Measurements from ENCODE around the gene HNF4A.
"Not testable (repeated sequence)": the region's sequence is repeated elsewhere in the genome, so short reads cannot be mapped to it uniquely, and the experiment has no call there.

HNF4A gene

DNA sequence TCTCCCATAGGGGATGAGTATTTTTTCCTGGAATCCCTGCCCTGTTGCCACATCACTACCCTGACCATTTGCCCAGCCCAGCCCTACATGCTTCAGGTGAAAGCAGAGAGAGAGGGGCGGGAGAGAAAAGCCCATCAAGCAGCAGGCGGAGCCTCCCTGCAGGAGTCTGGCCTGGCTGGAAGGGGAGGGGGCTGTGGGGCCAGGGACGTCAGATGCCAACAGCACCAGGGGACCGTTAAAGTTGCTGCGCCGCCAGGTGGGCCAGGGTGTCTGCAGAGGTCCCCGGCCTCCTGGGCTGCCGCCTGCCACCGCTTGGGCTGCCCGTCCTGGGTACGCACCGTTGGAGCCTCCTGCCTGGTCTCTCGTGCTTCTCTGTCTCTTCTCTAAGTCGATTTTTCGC, 19.4 kb upstream of the HNF4A start:
- no peak for DNase-seq (ENCODE audit: low spot score)
- TF ChIP-seq, protein P1, sequence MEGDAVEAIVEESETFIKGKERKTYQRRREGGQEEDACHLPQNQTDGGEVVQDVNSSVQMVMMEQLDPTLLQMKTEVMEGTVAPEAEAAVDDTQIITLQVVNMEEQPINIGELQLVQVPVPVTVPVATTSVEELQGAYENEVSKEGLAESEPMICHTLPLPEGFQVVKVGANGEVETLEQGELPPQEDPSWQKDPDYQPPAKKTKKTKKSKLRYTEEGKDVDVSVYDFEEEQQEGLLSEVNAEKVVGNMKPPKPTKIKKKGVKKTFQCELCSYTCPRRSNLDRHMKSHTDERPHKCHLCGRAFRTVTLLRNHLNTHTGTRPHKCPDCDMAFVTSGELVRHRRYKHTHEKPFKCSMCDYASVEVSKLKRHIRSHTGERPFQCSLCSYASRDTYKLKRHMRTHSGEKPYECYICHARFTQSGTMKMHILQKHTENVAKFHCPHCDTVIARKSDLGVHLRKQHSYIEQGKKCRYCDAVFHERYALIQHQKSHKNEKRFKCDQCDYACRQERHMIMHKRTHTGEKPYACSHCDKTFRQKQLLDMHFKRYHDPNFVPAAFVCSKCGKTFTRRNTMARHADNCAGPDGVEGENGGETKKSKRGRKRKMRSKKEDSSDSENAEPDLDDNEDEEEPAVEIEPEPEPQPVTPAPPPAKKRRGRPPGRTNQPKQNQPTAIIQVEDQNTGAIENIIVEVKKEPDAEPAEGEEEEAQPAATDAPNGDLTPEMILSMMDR (IDR thresholded peaks at IDR 0.05; ENCODE audit: extremely low read depth, missing control alignments): no peak

DNA sequence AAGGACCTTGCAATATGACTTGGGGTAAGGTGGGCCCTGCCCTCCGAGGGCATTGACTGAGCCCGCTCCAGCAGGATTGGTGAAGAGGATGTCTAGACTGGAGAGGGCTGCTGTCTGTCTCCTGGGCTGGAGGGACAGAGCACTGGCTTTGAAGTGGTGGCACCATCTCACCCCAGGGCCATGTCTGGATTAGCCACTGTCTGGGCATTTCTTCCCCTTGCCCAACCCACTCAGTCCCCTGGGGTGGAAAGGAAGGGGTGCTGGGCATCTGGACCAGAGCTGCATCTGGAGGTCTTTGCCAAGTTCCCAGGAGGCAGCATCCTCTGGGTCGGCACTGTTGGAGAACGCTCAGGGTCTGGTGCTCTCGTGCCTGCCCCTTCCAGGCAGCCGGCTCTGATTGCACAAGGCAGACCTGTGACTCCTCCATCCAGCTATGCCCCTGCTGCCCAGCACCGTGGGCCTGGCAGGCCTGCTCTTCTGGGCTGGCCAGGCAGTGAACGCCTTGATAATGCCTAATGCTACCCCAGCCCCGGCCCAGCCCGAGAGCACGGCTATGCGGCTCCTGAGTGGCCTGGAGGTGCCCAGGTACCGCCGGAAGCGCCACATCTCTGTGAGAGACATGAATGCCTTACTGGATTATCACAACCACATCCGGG, 18.6 kb upstream of the HNF4A start, which contains the start of gene R3HDML:
Gene R3HDML, plus strand, starts transcription at position 319 of the 656 bp plus-strand sequence. Its CDS starts 115 bp downstream, at position 434.
- no peak for DNase-seq (ENCODE audit: low spot score)
- TF ChIP-seq, protein P1 (IDR thresholded peaks at IDR 0.05; ENCODE audit: extremely low read depth, missing control alignments): no peak

DNA sequence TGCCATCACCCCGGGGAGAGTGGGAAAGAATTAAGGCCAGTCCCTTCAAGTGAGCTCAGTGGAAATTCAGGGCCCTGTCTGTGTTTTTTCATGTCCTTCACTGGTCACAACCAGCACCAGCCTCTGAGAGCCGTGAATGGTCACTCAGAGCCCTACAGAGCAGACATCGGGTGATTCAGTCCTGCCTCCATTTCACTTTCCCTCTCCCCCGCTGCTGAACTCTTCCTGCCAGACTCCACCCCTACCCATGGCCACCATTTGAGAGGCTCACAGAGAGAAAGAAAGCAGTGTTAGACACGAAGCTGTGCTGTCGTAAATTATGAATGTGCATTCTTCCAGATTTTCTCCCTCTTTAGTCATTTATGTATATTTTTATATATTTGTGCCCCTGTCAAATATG, 13.3 kb upstream of the HNF4A start:
- TF ChIP-seq, protein P1 (IDR thresholded peaks at IDR 0.05; ENCODE audit: extremely low read depth, missing control alignments): no peak
- no peak for DNase-seq (ENCODE audit: low spot score)

DNA sequence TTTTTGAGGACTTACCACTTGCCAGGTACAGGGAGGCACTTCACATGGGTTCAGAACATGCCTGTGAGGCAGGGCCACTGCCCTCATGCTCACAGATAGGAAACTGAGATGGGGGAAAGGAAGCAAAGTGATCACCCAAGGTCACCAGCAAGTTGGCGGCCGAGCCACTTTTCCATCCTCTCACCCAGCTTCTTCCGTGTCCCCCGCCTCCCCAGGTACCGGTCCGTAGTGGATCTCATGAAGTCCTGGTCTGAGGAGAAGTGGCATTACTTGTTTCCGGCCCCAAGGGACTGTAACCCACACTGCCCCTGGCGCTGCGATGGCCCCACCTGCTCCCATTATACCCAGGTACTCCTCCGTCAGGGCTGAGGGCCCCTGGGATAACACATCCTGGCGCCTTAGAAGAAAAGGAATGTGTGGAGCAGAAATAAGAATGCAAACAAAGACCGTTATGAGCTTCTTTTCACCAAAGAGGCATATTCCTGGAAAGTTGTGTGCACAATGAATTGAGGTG, 12.3 kb upstream of the HNF4A start:
- TF ChIP-seq, protein P1 (IDR thresholded peaks at IDR 0.05; ENCODE audit: extremely low read depth, missing control alignments): no peak
- no peak for DNase-seq (ENCODE audit: low spot score)

DNA sequence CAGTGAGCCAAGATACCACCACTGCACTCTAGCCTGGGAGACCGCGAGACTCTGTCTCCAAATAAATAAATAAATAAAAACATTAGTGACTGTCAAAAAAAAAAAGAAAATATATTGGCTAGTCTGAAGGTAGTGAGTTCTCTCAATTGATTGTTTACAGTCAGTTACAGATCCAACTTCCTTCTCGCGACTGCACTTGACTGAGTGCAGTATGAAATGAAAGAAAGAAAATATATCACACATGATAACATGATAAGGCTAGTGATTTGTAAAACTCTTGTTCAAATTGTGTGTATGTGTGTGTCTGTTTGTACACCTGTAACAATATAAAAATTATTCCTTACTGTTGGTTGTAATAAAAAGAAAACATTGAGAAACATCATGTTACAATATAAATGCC, 10.8 kb upstream of the HNF4A start:
- TF ChIP-seq, protein P1 (IDR thresholded peaks at IDR 0.05; ENCODE audit: extremely low read depth, missing control alignments): no peak
- no peak for DNase-seq (ENCODE audit: low spot score)

DNA sequence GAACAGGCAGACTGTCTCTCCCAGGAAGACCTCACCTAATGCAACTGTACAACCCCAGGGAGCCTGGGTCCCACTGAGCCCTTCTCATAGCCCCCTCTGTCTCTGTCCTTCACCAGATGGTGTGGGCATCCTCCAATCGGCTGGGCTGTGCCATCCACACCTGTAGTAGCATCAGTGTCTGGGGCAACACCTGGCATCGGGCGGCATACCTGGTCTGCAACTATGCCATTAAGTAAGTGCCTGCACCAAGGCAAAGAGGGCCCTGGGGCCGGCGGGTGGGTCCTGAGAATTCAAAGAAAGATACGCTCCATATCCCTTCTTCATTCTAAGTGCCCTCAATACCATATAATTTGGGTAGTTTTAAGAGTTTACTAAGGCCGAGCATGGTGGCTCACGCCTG, 10.4 kb upstream of the HNF4A start:
- DNase-seq (ENCODE audit: low spot score): no peak
- TF ChIP-seq, protein P1 (IDR thresholded peaks at IDR 0.05; ENCODE audit: extremely low read depth, missing control alignments): no peak

DNA sequence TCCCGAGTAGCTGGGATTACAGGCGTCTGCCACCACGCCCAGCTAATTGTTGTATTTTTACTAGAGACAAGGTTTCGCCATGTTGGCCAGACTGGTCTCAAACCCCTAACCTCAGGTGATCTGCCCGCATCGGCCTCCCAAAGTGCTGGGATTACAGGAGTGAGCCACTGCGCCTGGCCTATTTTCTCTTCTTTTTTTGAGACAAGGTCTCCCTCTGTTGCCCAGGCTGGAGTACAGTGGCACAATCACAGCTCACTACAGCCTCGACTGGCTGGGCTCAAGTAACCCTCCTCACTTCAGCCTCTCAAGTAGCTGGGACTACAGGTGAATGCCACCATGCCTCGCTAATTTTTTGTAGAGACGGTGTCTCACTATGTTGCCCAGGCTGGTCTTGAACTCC, 9.6 kb upstream of the HNF4A start:
- not testable (repeated sequence) for DNase-seq (ENCODE audit: low spot score)

DNA sequence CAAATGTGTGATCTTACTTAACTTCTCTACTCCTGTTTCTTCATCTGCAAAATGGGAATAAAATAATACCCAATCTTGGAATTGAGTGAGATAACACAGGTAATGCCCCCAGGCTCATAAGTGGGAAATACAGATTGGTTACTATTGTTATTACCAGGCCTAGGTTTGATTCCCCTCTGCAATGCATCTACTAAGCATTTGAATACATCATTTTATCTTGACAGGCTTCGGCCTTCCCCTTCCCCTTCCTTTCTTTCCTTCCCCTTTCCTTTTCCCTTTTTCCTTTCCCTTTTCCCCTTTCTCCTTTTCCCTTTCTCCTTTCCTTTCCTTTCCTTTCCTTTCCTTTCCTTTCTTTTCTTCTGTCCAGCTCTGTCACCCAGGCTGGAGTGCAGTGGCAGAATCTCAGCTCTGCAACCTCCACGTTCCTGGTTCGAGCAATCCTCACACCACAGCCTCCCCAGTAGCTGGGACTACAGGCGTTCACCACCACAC, 7.3 kb upstream of the HNF4A start:
- no peak for DNase-seq (ENCODE audit: low spot score)
- TF ChIP-seq, protein P1 (IDR thresholded peaks at IDR 0.05; ENCODE audit: extremely low read depth, missing control alignments): no peak
